ENCODE data around the gene KDM8.
A peak's percentile ranks its signal among the peaks of the same experiment; 100 is the strongest.
"Not testable (repeated sequence)": the region's sequence is repeated elsewhere in the genome, so short reads cannot be mapped to it uniquely, and the experiment has no call there.

KDM8 gene

GRCh38 chr16:27242868-27243590 lies 39.7 kb downstream of the KDM8 start:
- DNase-seq (ENCODE audit: low read depth in 2 of 2): no peak

GRCh38 chr16:27243725-27244362 lies 40.5 kb downstream of the KDM8 start:
- DNase-seq (ENCODE audit: low read depth in 2 of 2): no peak

GRCh38 chr16:27244363-27244755 lies 41.0 kb downstream of the KDM8 start:
- DNase-seq (ENCODE audit: low read depth in 2 of 2): no peak

GRCh38 chr16:27245276-27246172 lies 42.2 kb downstream of the KDM8 start:
- peak in 1 of 2 experiments; percentile 47 for DNase-seq (ENCODE audit: low read depth in 2 of 2)

- no peak for DNase-seq (ENCODE audit: low read depth in 2 of 2)
These were observed 43.1 kb downstream of the KDM8 start for GRCh38 chr16:27246439-27246838.

GRCh38 chr16:27247076-27247475 lies 43.8 kb downstream of the KDM8 start:
- DNase-seq (ENCODE audit: low read depth in 2 of 2): not testable (repeated sequence)

GRCh38 chr16:27248036-27248435 lies 44.7 kb downstream of the KDM8 start:
- DNase-seq (ENCODE audit: low read depth in 2 of 2): no peak

GRCh38 chr16:27248886-27249285 lies 45.6 kb downstream of the KDM8 start:
- not testable (repeated sequence) for DNase-seq (ENCODE audit: low read depth in 2 of 2)

- DNase-seq (ENCODE audit: low read depth in 2 of 2): no peak
These were observed 48.3 kb downstream of the KDM8 start for GRCh38 chr16:27251541-27252205.

GRCh38 chr16:27252206-27252585 lies 48.9 kb downstream of the KDM8 start:
- no peak for DNase-seq (ENCODE audit: low read depth in 2 of 2)

- DNase-seq (ENCODE audit: low read depth in 2 of 2): peak; percentile 55 to 59
These were observed 50.2 kb downstream of the KDM8 start for GRCh38 chr16:27253526-27253930.

- no peak for DNase-seq (ENCODE audit: low read depth in 2 of 2)
These were observed 51.0 kb downstream of the KDM8 start for GRCh38 chr16:27254262-27254811.

- no peak for DNase-seq (ENCODE audit: low read depth in 2 of 2)
These were observed 53.5 kb downstream of the KDM8 start for GRCh38 chr16:27256861-27257260.

GRCh38 chr16:27257271-27257670 lies 53.9 kb downstream of the KDM8 start:
- DNase-seq (ENCODE audit: low read depth in 2 of 2): no peak

- DNase-seq (ENCODE audit: low read depth in 2 of 2): no peak
These were observed 55.0 kb downstream of the KDM8 start for GRCh38 chr16:27258241-27258734.

- no peak for DNase-seq (ENCODE audit: low read depth in 2 of 2)
These were observed 56.4 kb downstream of the KDM8 start for GRCh38 chr16:27259710-27260109.

GRCh38 chr16:27262904-27263423 lies 59.6 kb downstream of the KDM8 start:
- not testable (repeated sequence) for DNase-seq (ENCODE audit: low read depth in 2 of 2)

- no peak for DNase-seq (ENCODE audit: low read depth in 2 of 2)
These were observed 60.8 kb downstream of the KDM8 start for GRCh38 chr16:27264151-27264550.

- DNase-seq (ENCODE audit: low read depth in 2 of 2): no peak
These were observed 62.7 kb downstream of the KDM8 start for GRCh38 chr16:27265982-27266381.

GRCh38 chr16:27267037-27267677 lies 63.8 kb downstream of the KDM8 start:
- DNase-seq (ENCODE audit: low read depth in 2 of 2): no peak
